ENCODE results near the gene RILPL2. TPM values are rescaled to one million over a fixed set of nuclear protein-coding genes. Genes with fewer than 3 reads are reported as not detected.
"Not testable (repeated sequence)": the region's sequence is repeated elsewhere in the genome, so short reads cannot be mapped to it uniquely, and the experiment has no call there.

Gene RILPL2, protein sequence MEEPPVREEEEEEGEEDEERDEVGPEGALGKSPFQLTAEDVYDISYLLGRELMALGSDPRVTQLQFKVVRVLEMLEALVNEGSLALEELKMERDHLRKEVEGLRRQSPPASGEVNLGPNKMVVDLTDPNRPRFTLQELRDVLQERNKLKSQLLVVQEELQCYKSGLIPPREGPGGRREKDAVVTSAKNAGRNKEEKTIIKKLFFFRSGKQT
- 10 to 100 TPM; 10.4 to 12.1 TPM for total RNA-seq

- POLR2A ChIA-PET = interaction anchor here (0.7 to 1.8 kb wide), 2 partner anchors 8 to 12 kb away, joined by 4 read pairs; no protein-coding TSS in a partner anchor
These were observed at the start of gene RILPL2 for GRCh38 chr12:123436017-123436964. TSS of gene RILPL2 (minus strand) at chr12:123436684. CDS start at chr12:123436420, 264 bp downstream.

DNA sequence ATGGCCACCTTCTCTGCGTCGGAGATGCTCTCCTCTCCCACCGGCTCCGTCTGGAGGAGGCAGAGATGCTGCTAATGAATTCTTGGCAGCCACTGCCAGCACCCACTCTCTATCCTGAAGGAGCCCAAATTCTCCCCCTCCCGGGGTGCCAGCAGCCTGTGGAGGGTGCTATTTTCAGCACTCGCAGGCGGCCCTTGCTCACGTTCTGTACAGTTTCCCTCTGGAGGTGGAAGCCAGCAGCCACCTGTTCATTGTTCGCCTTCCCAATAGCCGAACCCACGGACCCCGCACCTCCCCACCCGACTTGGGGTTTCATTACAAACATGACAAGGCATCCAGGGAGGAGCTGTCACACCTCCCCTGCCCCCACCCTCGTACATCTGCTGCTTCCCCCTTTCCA is 49.3 kb upstream of the RILPL2 start:
- intact Hi-C loops (cut with DNase I, micrococcal nuclease) = loop anchor here in 1 of 2 experiments (10.0 kb wide), 1 partner anchor 491 kb away; no protein-coding TSS in a partner anchor
- H3K27ac Mint-ChIP-seq = no peak overlapping the region
- DNase-seq (no peak), ATAC-seq (no peak)
- H3K4me3 Mint-ChIP-seq = no peak overlapping the region
- H3K9me3 Mint-ChIP-seq (ENCODE audit: low read depth) = no peaks in the 10 kb centered on the region
- H3K27me3 Mint-ChIP-seq = no peaks in the 10 kb centered on the region
- ChIA-PET POLR2A (no interaction called here), CTCF (no interaction called here)
- H3K36me3 Mint-ChIP-seq (ENCODE audit: low read depth) = no peaks in the 10 kb centered on the region
- peaks cover 16% of the 10 kb centered on the region for H3K4me1 Mint-ChIP-seq

More at GRCh38 chr12:123436017-123436964, at the start of gene RILPL2:
- CTCF ChIA-PET = interaction anchor here (0.7 to 1.9 kb wide), 4 partner anchors 10 to 1011 kb away, joined by 3 to 4 read pairs (median 4); no protein-coding TSS in a partner anchor
- ATAC-seq (peak; percentile 85), DNase-seq (peak; percentile 96)
- Mint-ChIP-seq H3K4me1 (peaks cover 33% of the 10 kb centered on the region), H3K4me3 (peak within 1 kb of the TSS; percentile 95), H3K27me3 (no peaks in the 10 kb centered on the region), H3K9me3 (ENCODE audit: low read depth) (no peaks in the 10 kb centered on the region), H3K27ac (peak within 1 kb of the TSS; percentile 98), H3K36me3 (ENCODE audit: low read depth) (peaks cover 24% of the 10 kb centered on the region)
- intact Hi-C loops (cut with DNase I, micrococcal nuclease) = loop anchor here (1.0 to 10.0 kb wide), 11 partner anchors 8 to 1479 kb away; partner anchors contain the start of genes MPHOSPH9 (in 1 of the 2), MTRFR (in 1 of the 2), SNRNP35 (in 1 of the 2) and TMED2 (in 1 of the 2)

GRCh38 chr12:123483602-123484248 is 47.2 kb upstream of the RILPL2 start:
- Mint-ChIP-seq H3K9me3 (ENCODE audit: low read depth) (no peaks in the 10 kb centered on the region), H3K27ac (peak overlapping the region; percentile 23), H3K4me1 (peaks cover 16% of the 10 kb centered on the region), H3K36me3 (ENCODE audit: low read depth) (no peaks in the 10 kb centered on the region), H3K4me3 (no peak overlapping the region), H3K27me3 (no peaks in the 10 kb centered on the region)
- peak; percentile 39 for ATAC-seq
- CTCF ChIA-PET = interaction anchor here (0.6 to 1.5 kb wide), 3 partner anchors 36 to 98 kb away, joined by 3 to 4 read pairs (median 4); no protein-coding TSS in a partner anchor
- peak; percentile 24 for DNase-seq
- POLR2A ChIA-PET = no interaction called here
- intact Hi-C loops (cut with DNase I, micrococcal nuclease) = loop anchor here in 1 of 2 experiments (10.0 kb wide), 1 partner anchor 489 kb away; no protein-coding TSS in a partner anchor

GRCh38 chr12:123482876-123483275 is 46.4 kb upstream of the RILPL2 start:
- Mint-ChIP-seq H3K4me1 (peaks cover 16% of the 10 kb centered on the region), H3K9me3 (ENCODE audit: low read depth) (no peaks in the 10 kb centered on the region), H3K36me3 (ENCODE audit: low read depth) (no peaks in the 10 kb centered on the region), H3K27ac (no peak overlapping the region), H3K27me3 (no peaks in the 10 kb centered on the region), H3K4me3 (no peak overlapping the region)
- intact Hi-C loops (cut with DNase I, micrococcal nuclease) = loop anchor here in 1 of 2 experiments (10.0 kb wide), 1 partner anchor 488 kb away; no protein-coding TSS in a partner anchor
- DNase-seq = no peak
- no peak for ATAC-seq
- ChIA-PET CTCF (interaction anchor here (0.6 to 1.5 kb wide), 4 partner anchors 35 to 375 kb away, joined by 3 to 4 read pairs (median 4); no protein-coding TSS in a partner anchor), POLR2A (interaction anchor here (0.5 kb wide), 1 partner anchor 789 kb away, joined by 5 read pairs; no protein-coding TSS in a partner anchor)

DNA sequence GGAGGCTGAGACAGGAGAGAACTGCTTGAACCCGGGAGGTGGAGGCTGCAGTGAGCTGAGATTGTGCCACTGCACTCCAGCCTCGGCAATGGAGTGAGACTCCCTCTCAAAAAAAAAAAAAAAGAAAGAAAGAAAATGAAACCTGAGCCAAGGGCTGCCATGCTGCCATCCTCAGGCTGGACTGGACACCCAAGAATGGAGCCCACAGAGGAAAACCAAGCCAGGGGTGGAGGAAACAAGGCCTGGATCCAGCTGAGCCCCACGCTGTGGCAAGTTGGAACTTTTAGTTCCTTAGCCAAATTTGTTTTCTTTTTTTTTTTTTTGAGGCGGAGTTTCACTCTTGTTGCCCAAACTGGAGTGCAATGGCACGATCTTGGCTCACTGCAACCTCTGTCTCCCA is 44.8 kb upstream of the RILPL2 start:
- H3K9me3 Mint-ChIP-seq (ENCODE audit: low read depth); H3K36me3 Mint-ChIP-seq (ENCODE audit: low read depth); H3K27ac Mint-ChIP-seq; H3K27me3 Mint-ChIP-seq; H3K4me3 Mint-ChIP-seq; DNase-seq; CTCF ChIA-PET; ATAC-seq: not testable (repeated sequence)
- POLR2A ChIA-PET = interaction anchor here (0.7 kb wide), 1 partner anchor 24 kb away, joined by 3 read pairs; no protein-coding TSS in a partner anchor
- peaks cover 19% of the 10 kb centered on the region for H3K4me1 Mint-ChIP-seq
- intact Hi-C loops (cut with DNase I, micrococcal nuclease) = loop anchor here in 1 of 2 experiments (10.0 kb wide), 1 partner anchor 486 kb away; no protein-coding TSS in a partner anchor

GRCh38 chr12:123479442-123480180 is 43.1 kb upstream of the RILPL2 start:
- ChIA-PET CTCF (no interaction called here), POLR2A (interaction anchor here (0.6 kb wide), 1 partner anchor 103 kb away, joined by 4 read pairs; no protein-coding TSS in a partner anchor)
- Mint-ChIP-seq H3K27ac (no peak overlapping the region), H3K27me3 (no peaks in the 10 kb centered on the region), H3K4me1 (peaks cover 25% of the 10 kb centered on the region), H3K9me3 (ENCODE audit: low read depth) (no peaks in the 10 kb centered on the region), H3K4me3 (no peak overlapping the region), H3K36me3 (ENCODE audit: low read depth) (peaks cover 2% of the 10 kb centered on the region)
- no peak for ATAC-seq
- intact Hi-C loops (cut with DNase I, micrococcal nuclease) = loop anchor here in 1 of 2 experiments (10.0 kb wide), 1 partner anchor 485 kb away; no protein-coding TSS in a partner anchor
- DNase-seq = no peak

GRCh38 chr12:123478762-123479161 is 42.3 kb upstream of the RILPL2 start:
- Mint-ChIP-seq H3K4me1 (peaks cover 23% of the 10 kb centered on the region), H3K27ac (no peak overlapping the region), H3K4me3 (no peak overlapping the region), H3K27me3 (no peaks in the 10 kb centered on the region), H3K9me3 (ENCODE audit: low read depth) (no peaks in the 10 kb centered on the region), H3K36me3 (ENCODE audit: low read depth) (peaks cover 2% of the 10 kb centered on the region)
- ATAC-seq (no peak), DNase-seq (no peak)
- CTCF ChIA-PET = no interaction called here
- POLR2A ChIA-PET = interaction anchor here (0.8 kb wide), 1 partner anchor 87 kb away, joined by 3 read pairs; no protein-coding TSS in a partner anchor
- intact Hi-C loops (cut with DNase I, micrococcal nuclease) = no loop called here

GRCh38 chr12:123478069-123478468 is 41.6 kb upstream of the RILPL2 start:
- H3K4me1 Mint-ChIP-seq = peaks cover 20% of the 10 kb centered on the region
- intact Hi-C loops (cut with DNase I, micrococcal nuclease) = no loop called here
- H3K36me3 Mint-ChIP-seq (ENCODE audit: low read depth) = peaks cover 2% of the 10 kb centered on the region
- H3K27ac Mint-ChIP-seq = no peak overlapping the region
- ChIA-PET CTCF (interaction anchor here (0.6 kb wide), 1 partner anchor 105 kb away, joined by 3 read pairs; no protein-coding TSS in a partner anchor), POLR2A (interaction anchor here (0.8 kb wide), 1 partner anchor 87 kb away, joined by 3 read pairs; no protein-coding TSS in a partner anchor)
- ATAC-seq = no peak
- no peaks in the 10 kb centered on the region for H3K27me3 Mint-ChIP-seq
- no peak for DNase-seq
- H3K4me3 Mint-ChIP-seq = no peak overlapping the region
- H3K9me3 Mint-ChIP-seq (ENCODE audit: low read depth) = no peaks in the 10 kb centered on the region

GRCh38 chr12:123475246-123475703 is 38.8 kb upstream of the RILPL2 start:
- DNase-seq = no peak
- H3K4me3 Mint-ChIP-seq = no peak overlapping the region
- H3K27ac Mint-ChIP-seq = peak overlapping the region; percentile 81
- ChIA-PET POLR2A (interaction anchor here (0.7 to 1.0 kb wide), 2 partner anchors 23 to 44 kb away, joined by 3 to 4 read pairs; no protein-coding TSS in a partner anchor), CTCF (interaction anchor here (0.7 to 1.0 kb wide), 2 partner anchors 16 to 678 kb away, joined by 3 to 4 read pairs; no protein-coding TSS in a partner anchor)
- no peaks in the 10 kb centered on the region for H3K9me3 Mint-ChIP-seq (ENCODE audit: low read depth)
- no peaks in the 10 kb centered on the region for H3K27me3 Mint-ChIP-seq
- intact Hi-C loops (cut with DNase I, micrococcal nuclease) = no loop called here
- H3K4me1 Mint-ChIP-seq = peaks cover 20% of the 10 kb centered on the region
- peak; percentile 3 for ATAC-seq
- H3K36me3 Mint-ChIP-seq (ENCODE audit: low read depth) = peaks cover 5% of the 10 kb centered on the region

Data from activated CD4-positive, alpha-beta T cell treated with anti-CD3 and anti-CD28 coated beads for 36 hours (primary cell).